Cerebellar nuclear complex (tissue), 1 donor: ENCODE data around the gene COQ9.
"Not testable (repeated sequence)": the region's sequence is repeated elsewhere in the genome, so short reads cannot be mapped to it uniquely, and the experiment has no call there.

Source experiments
- DNase-seq, 2 experiments: peaks; one replicate each; lab custom pipeline; 2025; lab: John Stamatoyannopoulos, UW

The COQ9 gene

DNA sequence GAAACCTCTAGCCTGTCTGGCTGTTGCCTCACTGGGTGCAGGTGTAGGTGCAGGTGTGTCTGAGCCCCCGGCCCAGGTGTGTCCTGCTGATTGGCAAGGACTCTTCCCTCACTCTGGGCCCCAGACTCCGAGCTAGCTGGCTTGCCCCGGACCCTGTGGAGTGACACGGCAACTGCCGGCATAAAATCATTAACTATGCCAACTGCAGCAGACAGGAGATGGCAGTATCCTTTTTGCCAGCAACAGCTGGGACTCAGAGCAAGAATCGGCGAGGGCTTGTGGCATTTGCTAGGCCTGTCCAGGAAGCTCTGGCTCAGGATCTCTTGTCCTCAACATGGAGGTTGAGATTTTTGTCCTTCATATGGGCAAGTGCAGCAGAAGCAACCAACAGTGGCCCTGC, 20.9 kb upstream of the COQ9 start:
- no peak for DNase-seq

DNA sequence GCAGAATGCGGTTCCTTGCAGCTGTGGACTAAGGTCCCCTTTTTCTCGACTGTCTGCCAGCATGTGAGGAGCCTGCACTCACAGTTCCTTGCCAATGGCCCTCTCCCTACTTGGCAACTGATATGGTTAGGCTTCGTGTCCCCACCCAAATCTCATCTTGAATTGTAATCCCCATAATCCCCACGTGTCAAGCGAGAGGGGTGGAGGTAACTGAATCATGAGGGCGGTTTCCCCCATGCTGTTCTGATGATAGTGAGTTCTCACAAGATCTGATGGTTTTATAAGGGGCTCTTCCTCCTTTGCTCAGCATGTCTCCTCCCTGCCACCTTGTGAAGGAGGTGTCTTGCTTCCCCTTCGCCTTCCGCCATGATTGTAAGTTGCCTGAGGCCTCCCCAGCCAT, 20.0 kb upstream of the COQ9 start:
- no peak for DNase-seq

- no peak for DNase-seq
Observed at GRCh38 chr16:57427824-57428223, 19.5 kb upstream of the COQ9 start.

GRCh38 chr16:57430955-57431354, 16.3 kb upstream of the COQ9 start:
- no peak for DNase-seq

DNA sequence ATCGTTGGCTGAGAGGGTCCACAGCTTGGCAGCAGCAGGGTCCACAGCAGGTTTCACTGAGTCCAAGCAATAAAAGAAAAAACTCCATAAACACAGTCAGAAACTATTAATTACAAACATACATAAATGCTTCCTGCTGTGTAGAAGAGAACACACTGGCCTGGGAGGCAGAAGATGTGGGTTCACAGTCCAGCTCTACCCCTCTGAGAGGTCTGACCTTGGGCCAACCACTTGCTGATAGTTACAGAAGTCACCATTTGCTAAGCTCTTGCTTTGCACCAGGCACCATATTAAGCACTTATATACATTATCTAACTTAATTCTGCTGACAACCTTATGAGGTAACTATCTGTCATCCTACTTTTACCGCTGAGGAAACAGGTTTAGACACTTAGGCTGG, 14.8 kb upstream of the COQ9 start:
- no peak for DNase-seq

DNA sequence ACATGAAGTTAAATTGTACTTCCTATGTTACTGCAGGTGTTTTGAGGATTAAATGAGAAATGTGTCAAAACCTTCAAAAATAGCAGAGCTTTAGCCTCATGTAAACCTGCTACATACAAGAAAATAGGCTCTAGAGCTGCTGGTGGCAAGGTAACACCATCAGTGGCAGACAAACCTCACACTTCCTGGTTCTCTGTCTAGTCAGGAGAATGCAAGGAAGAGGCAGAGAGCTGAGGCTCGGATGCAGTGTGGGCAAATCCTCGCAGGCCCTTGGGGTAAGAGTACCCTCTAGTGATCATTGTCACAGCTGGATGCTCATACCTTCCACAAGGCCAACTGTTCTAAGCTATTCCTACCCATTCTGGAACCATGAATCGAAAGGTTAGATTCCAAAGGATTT, 14.3 kb upstream of the COQ9 start:
- DNase-seq = no peak

- DNase-seq = no peak
Observed at GRCh38 chr16:57434003-57434402, 13.3 kb upstream of the COQ9 start.

GRCh38 chr16:57435838-57436237, 11.4 kb upstream of the COQ9 start:
- DNase-seq = no peak

DNA sequence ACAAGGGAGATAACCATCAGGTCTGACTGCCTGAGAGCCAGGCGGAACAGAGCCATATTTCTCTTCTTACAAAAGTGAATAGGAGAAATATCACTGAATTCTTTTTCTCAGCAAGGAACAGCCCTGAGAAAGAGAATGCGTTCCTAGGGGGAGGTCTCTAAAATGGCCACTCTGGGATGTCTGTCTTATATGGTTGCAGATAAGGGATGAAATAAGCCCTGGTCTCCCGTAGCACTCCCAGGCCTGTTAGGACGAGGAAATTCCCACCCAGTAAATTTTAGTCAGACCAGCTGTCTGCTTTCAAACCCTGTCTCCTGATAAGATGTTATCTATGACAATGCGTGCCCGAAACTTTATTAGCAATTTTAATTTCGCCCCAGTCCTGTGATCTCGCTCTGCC, 7.3 kb upstream of the COQ9 start:
- not testable (repeated sequence) for DNase-seq

GRCh38 chr16:57440551-57440950, 6.7 kb upstream of the COQ9 start:
- DNase-seq = not testable (repeated sequence)

GRCh38 chr16:57444711-57445110, 2.6 kb upstream of the COQ9 start:
- DNase-seq = no peak

DNA sequence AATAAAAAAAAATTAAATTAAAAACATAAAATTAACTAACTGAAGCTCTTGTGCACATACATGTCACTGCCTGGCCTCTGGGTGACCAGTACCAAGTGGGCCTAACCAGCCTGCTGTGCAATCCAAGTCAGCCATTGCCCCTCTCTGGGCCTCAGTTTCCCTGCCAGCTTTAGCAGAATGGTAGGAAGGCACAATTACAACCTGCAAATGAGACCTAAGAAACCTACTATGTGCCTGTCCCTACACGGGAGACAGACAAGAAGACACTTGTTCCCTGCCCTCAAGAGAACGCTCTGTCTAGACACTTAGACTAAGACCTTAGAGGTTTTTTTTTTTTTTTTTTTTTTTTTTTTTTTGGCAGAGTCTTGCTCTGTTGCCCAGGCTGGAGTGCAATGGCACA, 1.8 kb upstream of the COQ9 start:
- no peak for DNase-seq

DNA sequence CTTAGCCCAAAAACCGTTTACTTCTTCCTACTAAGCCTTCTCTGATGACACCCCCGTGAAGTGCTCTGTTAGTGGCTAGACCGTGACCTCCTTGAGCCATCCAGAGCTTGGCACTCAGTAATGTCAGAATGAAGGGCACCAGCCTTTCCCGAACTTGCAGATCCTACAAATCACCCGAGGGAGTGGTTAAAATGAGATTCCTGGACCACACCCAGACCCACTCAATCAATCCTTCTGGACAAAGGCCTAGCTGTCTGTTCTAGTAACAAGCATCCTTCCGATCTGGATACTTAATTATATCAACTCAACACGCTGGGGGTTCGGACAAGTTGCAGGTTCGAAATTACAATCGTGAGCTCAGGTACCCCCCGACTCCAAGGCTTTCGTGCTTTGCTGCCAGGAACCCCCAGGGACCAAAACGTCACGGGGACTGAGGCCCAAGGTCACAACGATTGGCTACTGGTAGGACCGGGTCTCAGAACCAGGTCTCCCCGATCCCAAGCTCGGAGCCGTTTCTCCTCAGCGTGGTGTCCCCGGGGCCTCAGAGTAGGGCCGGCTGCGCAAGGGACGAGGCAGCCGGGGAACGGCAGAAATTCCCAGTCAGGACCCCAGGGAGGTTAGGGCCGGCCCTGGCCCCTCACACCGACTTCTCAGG, 621 bp upstream of the COQ9 start:
- no peak for DNase-seq

- no peak for DNase-seq
Observed at GRCh38 chr16:57452021-57452420, 4.7 kb downstream of the COQ9 start.

DNA sequence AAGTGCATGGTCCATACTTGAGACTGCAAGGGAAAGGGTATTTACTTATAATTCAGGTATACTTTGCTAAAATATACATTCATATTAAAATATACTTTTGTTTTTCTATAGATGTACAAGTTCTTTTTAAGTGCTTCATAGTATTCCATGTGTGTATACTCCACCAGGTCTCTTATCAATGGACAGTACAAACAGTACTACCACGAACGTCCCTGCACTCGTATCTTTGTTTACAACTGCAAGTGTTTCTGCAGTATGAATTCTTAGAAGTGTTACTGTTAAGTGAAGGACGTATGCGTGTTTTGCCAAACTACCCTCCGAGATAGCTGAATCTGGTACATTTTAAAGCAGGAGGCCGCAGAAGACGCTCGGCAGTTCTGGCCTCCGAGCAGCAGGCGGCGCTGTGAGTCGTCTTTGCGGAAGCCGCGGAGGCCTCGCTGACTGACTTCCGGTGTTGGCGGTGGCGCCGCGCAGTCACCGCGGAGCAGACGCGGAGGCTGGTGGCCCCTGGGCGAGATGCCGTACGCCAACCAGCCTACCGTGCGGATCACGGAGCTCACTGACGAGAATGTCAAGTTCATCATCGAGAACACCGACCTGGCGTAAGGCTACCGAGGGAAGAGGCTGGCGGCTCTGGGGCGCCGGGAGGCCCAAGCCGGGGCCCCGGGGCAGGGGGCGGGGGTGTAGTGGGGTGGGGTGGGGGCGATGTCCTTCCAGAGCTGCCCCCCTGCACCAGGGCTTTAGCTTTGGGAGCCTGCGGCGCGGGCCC, 15.1 kb downstream of the COQ9 start, which contains the start of gene POLR2C:
POLR2C (plus strand) TSS at position 471 of the 769 bp plus-strand sequence; CDS start at position 517, 46 bp downstream.
- peak in 1 of 2 experiments; percentile 44 for DNase-seq

DNA sequence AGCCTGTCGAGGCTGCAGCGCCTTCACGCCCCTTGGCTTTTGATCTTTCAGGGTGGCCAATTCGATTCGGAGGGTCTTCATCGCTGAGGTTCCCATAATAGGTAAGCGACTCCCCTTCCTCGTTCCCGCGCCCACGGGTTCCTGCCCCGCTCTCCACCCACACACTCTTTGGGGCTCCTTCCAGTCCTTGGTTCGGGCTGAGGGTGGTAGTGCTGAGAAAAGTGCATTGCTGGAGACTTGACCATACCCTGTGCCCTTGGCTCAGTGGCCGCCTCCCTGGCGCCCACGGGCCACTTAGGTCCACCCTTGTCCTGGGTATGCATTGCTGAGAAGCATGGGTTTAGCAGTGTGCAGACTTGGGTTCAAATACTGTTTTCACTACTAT, 15.7 kb downstream of the COQ9 start:
- DNase-seq = no peak

DNA sequence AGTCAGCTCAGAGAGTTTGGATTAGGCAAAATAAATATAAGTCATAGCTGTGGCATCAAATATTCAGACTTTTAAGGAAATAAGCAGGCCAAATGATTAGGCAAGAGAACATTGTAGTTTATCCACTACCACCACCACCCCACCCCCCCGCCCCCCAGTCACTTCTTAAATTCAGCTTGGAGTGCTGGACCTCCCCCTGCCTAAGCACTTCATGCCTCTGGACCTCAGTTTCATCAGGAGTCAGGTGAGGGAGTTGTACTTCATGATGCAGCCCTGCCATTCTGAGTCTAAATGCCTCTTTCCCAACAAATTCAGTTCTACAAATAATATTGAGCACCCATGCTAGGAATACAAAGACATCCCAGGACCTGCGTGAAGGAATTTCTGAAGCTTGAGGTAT, 17.2 kb downstream of the COQ9 start:
- DNase-seq = no peak

DNA sequence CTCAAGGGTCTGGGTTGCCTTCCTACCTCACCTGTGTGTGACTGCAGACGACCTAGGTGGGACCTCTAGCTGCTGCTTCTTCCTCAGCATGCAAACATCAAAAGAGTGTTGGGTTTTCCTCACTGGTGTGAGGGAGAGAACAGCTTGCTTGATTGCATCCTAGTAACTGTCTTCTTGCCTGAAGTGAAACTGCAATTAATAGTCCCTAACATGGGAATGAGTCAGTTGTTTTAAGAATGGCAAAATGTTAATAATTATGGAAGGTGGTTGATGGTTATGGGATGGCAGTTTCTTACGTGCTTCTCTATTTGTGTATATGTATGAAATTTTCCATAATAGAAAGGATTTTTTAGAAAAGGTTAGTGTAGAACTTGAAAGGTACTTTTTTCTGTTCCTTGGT, 21.1 kb downstream of the COQ9 start:
- DNase-seq = no peak

DNA sequence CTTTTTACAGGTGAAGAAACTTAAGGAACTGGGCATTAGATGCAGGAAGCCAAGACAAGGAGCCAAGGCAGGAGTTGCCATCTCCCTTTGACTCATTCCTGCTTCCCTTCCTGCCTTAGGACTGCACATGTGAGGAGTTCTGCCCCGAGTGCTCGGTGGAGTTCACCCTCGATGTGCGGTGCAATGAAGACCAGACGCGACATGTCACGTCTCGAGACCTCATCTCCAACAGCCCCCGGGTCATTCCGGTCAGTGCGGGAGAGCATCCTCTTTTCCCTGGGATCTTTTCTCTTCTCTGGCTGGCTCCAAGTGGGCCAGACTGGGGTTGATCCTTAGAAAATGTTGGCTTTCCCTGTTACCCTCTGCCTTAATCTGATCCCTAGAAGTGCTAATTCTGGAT, 21.8 kb downstream of the COQ9 start:
- DNase-seq = no peak

- DNase-seq = no peak
Observed at GRCh38 chr16:57469917-57470470, 22.7 kb downstream of the COQ9 start.

GRCh38 chr16:57470711-57471110, 23.4 kb downstream of the COQ9 start:
- no peak for DNase-seq

GRCh38 chr16:57471209-57471608, 23.9 kb downstream of the COQ9 start:
- no peak for DNase-seq
